HepG2 (cell line): Measurements from ENCODE around the gene WNK4. TPM values are rescaled to one million over a fixed set of nuclear protein-coding genes. Genes with fewer than 3 reads are reported as not detected.

Experiments used
- MTF2 ChIP-seq: sonication (generic); formaldehyde crosslinking; IDR thresholded peaks from 2 replicates; pipeline ENCODE4 v1.5.0; 2020; ENCODE audit warnings: missing genetic modification reagents, borderline replicate concordance
- TSC22D2 ChIP-seq: sonication (generic); formaldehyde crosslinking; IDR thresholded peaks from 2 replicates; pipeline ENCODE4 v1.5.1; 2020; ENCODE audit warnings: missing genetic modification reagents, mild to moderate bottlenecking, borderline replicate concordance
- polyA plus RNA-seq, 8 experiments: library from polyadenylated mRNA; depleted of rRNA in 3 of 8; stranded (reverse) in 7 of 8; unstranded in 1 of 8; fragments of >200 nt; fragmentation: Illumina TruSeq in 4 of 8; extraction: Trizol in 4 of 8; gene quantifications; 2 replicates each; pipeline versions ENCODE4 v1.2.1 to v1.2.3, GENCODE V29; 2011 to 2016; ENCODE audit warnings: low read depth in 4 of 8, missing spikeins in 1 of 8, mixed read lengths in 1 of 8; ENCODE audit not compliant: insufficient read depth in 1 of 8
- total RNA-seq, 5 experiments: library from RNA; depleted of rRNA; stranded (reverse); fragments of >200 nt; fragmentation: Illumina TruSeq; extraction: Trizol; gene quantifications; 2 replicates each; pipeline ENCODE4 v1.2.3, GENCODE V29; 2016; ENCODE audit warnings: low read depth in 1 of 5
- TF ChIP-seq, protein P1 (sequence below): sonication (generic); formaldehyde crosslinking; IDR thresholded peaks from 2 replicates; pipeline ENCODE4 v1.9.0; 2021; ENCODE audit warnings: mild to moderate bottlenecking, missing genetic modification reagents
- TF ChIP-seq, protein P2 (sequence below): IDR thresholded peaks from 2 replicates; pipeline ENCODE4 v1.6.1; 2018; ENCODE audit warnings: missing genetic modification reagents, mild to moderate bottlenecking, missing compliant biosample characterization

Gene WNK4
- total and polyA plus RNA-seq, 2 of the 13 experiments (the other 11 are each of a cell fraction or from before 2014, with no cell fraction given): 2.7 to 13.7 TPM

DNA sequence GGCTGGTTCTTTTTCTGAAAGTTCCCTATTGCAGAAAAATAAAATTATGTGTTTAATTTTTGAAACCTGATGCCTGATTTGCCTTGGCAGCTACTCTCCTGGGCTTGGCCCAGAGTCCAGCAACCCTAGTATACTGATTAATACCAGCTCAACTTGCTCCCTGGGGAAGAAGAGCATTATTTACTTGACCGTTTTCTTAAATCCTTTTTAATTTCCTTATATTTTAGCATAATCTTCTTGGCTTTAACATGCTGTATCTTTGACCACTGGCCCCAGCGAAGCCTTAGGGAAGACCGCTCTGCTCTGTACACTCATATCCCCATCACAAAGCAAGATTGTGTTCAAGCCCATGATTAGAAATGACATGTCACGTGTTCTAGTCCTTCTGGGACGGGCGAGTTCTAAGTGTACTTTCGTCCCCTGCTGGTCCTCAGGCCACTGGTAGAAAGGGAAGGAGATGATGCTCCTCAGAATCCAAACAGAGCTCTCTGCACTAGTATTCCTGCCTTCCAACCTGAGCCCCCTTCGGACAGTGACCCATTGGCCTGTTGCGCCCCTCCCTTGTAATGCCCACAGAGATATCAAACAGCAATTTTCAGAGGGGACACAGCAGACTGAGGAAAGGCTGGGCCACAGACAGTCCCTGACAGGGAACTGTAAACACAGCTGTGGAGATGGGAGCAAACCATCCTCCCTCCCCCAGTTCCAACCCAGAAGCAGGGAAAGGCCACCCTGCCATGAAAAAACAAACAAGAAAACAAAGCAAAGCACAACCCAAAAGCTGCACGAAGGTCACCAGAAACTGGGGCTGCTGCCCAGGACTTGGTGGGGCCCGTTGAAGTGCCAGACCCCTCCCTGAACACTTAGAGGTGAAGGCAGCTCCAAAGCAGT, 31.3 kb upstream of the WNK4 start (continued):
- TF ChIP-seq, protein P1, sequence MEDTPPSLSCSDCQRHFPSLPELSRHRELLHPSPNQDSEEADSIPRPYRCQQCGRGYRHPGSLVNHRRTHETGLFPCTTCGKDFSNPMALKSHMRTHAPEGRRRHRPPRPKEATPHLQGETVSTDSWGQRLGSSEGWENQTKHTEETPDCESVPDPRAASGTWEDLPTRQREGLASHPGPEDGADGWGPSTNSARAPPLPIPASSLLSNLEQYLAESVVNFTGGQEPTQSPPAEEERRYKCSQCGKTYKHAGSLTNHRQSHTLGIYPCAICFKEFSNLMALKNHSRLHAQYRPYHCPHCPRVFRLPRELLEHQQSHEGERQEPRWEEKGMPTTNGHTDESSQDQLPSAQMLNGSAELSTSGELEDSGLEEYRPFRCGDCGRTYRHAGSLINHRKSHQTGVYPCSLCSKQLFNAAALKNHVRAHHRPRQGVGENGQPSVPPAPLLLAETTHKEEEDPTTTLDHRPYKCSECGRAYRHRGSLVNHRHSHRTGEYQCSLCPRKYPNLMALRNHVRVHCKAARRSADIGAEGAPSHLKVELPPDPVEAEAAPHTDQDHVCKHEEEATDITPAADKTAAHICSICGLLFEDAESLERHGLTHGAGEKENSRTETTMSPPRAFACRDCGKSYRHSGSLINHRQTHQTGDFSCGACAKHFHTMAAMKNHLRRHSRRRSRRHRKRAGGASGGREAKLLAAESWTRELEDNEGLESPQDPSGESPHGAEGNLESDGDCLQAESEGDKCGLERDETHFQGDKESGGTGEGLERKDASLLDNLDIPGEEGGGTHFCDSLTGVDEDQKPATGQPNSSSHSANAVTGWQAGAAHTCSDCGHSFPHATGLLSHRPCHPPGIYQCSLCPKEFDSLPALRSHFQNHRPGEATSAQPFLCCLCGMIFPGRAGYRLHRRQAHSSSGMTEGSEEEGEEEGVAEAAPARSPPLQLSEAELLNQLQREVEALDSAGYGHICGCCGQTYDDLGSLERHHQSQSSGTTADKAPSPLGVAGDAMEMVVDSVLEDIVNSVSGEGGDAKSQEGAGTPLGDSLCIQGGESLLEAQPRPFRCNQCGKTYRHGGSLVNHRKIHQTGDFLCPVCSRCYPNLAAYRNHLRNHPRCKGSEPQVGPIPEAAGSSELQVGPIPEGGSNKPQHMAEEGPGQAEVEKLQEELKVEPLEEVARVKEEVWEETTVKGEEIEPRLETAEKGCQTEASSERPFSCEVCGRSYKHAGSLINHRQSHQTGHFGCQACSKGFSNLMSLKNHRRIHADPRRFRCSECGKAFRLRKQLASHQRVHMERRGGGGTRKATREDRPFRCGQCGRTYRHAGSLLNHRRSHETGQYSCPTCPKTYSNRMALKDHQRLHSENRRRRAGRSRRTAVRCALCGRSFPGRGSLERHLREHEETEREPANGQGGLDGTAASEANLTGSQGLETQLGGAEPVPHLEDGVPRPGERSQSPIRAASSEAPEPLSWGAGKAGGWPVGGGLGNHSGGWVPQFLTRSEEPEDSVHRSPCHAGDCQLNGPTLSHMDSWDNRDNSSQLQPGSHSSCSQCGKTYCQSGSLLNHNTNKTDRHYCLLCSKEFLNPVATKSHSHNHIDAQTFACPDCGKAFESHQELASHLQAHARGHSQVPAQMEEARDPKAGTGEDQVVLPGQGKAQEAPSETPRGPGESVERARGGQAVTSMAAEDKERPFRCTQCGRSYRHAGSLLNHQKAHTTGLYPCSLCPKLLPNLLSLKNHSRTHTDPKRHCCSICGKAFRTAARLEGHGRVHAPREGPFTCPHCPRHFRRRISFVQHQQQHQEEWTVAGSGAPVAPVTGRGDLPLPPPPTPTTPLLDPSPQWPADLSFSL: no peak
- TF ChIP-seq TSC22D2: no peak
- TF ChIP-seq, protein P2, sequence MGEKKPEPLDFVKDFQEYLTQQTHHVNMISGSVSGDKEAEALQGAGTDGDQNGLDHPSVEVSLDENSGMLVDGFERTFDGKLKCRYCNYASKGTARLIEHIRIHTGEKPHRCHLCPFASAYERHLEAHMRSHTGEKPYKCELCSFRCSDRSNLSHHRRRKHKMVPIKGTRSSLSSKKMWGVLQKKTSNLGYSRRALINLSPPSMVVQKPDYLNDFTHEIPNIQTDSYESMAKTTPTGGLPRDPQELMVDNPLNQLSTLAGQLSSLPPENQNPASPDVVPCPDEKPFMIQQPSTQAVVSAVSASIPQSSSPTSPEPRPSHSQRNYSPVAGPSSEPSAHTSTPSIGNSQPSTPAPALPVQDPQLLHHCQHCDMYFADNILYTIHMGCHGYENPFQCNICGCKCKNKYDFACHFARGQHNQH (CRISPR knock-in tag): peak; percentile 27; the same call in 1 of the 2 replicates
- no peak for TF ChIP-seq MTF2 (CRISPR knock-in tag)
- TF ChIP-seq, all 625 proteins: peak for 32
